COLO668 (cell line): ENCODE data around the gene MRPL17.

Experiments
- DNase-seq: peaks from one replicate; lab custom pipeline; 2025; ENCODE audit not compliant: unreplicated experiment; lab: John Stamatoyannopoulos, UW

The MRPL17 gene

GRCh38 chr11:6634534-6634933 is 48.6 kb downstream of the MRPL17 start:
- no peak for DNase-seq

- DNase-seq: no peak
Measured at GRCh38 chr11:6633422-6634408, 49.4 kb downstream of the MRPL17 start.

- no peak for DNase-seq
Measured at GRCh38 chr11:6632116-6633073, 50.7 kb downstream of the MRPL17 start.

GRCh38 chr11:6631361-6631890 is 51.7 kb downstream of the MRPL17 start:
- no peak for DNase-seq

- DNase-seq: no peak
Measured at GRCh38 chr11:6630632-6631291, 52.4 kb downstream of the MRPL17 start.
